SK-N-SH (cell line): ENCODE data around the gene ASB8. TPM values are rescaled to one million over a fixed set of nuclear protein-coding genes. Genes with fewer than 3 reads are reported as not detected.

ENCODE experiments used
- CTCF ChIA-PET: fragments of 300-600, 350-600 bp; formaldehyde crosslinking; extraction: SDS; loops from one replicate; lab custom pipeline; 2021; lab: Yijun Ruan, JAX
- POLR2A ChIA-PET: fragments of 350-600 bp; sonication (Branson Sonifier 250); formaldehyde crosslinking; extraction: SDS; loops from one replicate; lab custom pipeline; 2020; ENCODE audit warnings: antibody characterized with exemption, inconsistent platforms; lab: Yijun Ruan, JAX
- DNase-seq: peaks from one replicate; pipeline ENCODE4 v3.0.0; 2012
- H2AFZ ChIP-seq: fragments of 200-600 bp; sonication (generic); 2 replicates; pipeline ENCODE4 v1.8.1; 2016; ENCODE audit warnings: antibody characterized with exemption, mild to moderate bottlenecking, low read depth
- H3F3A ChIP-seq: fragments of 200-600 bp; sonication (generic); replicated peaks from 2 replicates; pipeline ENCODE3; 2016; ENCODE audit warnings: antibody characterized with exemption, mild to moderate bottlenecking; ENCODE audit not compliant: insufficient read depth
- H3K27ac ChIP-seq, 2 experiments: fragments of 200-500 bp in 1 of 2; fragments of 200-600 bp in 1 of 2; sonication (Bioruptor generic) in 1 of 2; sonication (generic), shearing (Covaris generic) in 1 of 2; 2 replicates each; pipeline versions ENCODE4 v1.5.1 to v1.6.1; 2014 to 2016; ENCODE audit warnings: low read depth in 2 of 2, inconsistent platforms in 1 of 2, low read length in 1 of 2, mild to moderate bottlenecking in 1 of 2, mixed read lengths in 1 of 2
- H3K27me3 ChIP-seq: fragments of 200-600 bp; sonication (generic), shearing (Covaris generic); 2 replicates; pipeline ENCODE4 v1.6.1; 2016; ENCODE audit warnings: mixed run types; ENCODE audit not compliant: insufficient read depth
- H3K36me3 ChIP-seq, 2 experiments: fragments of 200-500 bp in 1 of 2; fragments of 200-600 bp in 1 of 2; sonication (Bioruptor generic) in 1 of 2; sonication (generic) in 1 of 2; replicated peaks in 1 of 2; 2 replicates each; pipeline versions ENCODE3 to v1.5.1; 2014 to 2016; ENCODE audit warnings: low read length in 1 of 2, mild to moderate bottlenecking in 1 of 2; ENCODE audit not compliant: insufficient read depth in 2 of 2, control insufficient read depth in 1 of 2
- H3K4me1 ChIP-seq, 2 experiments: fragments of 200-500 bp in 1 of 2; fragments of 200-600 bp in 1 of 2; sonication (Bioruptor generic) in 1 of 2; sonication (generic), shearing (Covaris generic) in 1 of 2; 2 replicates each; pipeline versions ENCODE4 v1.5.1 to v1.6.1; 2014 to 2016; ENCODE audit warnings: low read depth in 1 of 2, low read length in 1 of 2, mixed run types in 1 of 2; ENCODE audit not compliant: insufficient read depth in 2 of 2, control insufficient read depth in 1 of 2
- H3K4me2 ChIP-seq: fragments of 200-600 bp; sonication (generic), shearing (Covaris generic); 2 replicates; pipeline ENCODE4 v1.6.1; 2017; ENCODE audit warnings: mixed run types
- H3K4me3 ChIP-seq, 2 experiments: fragments of 200-500 bp in 1 of 2; fragments of 200-600 bp in 1 of 2; sonication (Bioruptor generic) in 1 of 2; sonication (generic), shearing (Covaris generic) in 1 of 2; 2 replicates each; pipeline versions ENCODE4 v1.5.1 to v1.8.1; 2014 to 2016; ENCODE audit warnings: low read depth in 2 of 2, inconsistent platforms in 1 of 2, low read length in 1 of 2, mild to moderate bottlenecking in 1 of 2, mixed read lengths in 1 of 2, moderate library complexity in 1 of 2
- H3K79me2 ChIP-seq: fragments of 200-600 bp; sonication (generic); 2 replicates; pipeline ENCODE4 v1.8.1; 2017; ENCODE audit warnings: mild to moderate bottlenecking; ENCODE audit not compliant: insufficient read depth
- H3K9ac ChIP-seq: fragments of 200-600 bp; sonication (generic); 2 replicates; pipeline ENCODE4 v1.6.1; 2017; ENCODE audit warnings: mixed run types
- H3K9me2 ChIP-seq: fragments of 200-600 bp; sonication (generic); 2 replicates; pipeline ENCODE4 v1.6.1; 2017; ENCODE audit warnings: mixed run types
- H3K9me3 ChIP-seq: fragments of 200-600 bp; sonication (generic); 2 replicates; pipeline ENCODE4 v1.6.1; 2017; ENCODE audit warnings: mixed run types, mild to moderate bottlenecking, moderate library complexity
- H4K20me1 ChIP-seq: fragments of 200-600 bp; sonication (generic); 2 replicates; pipeline ENCODE4 v1.6.1; 2017; ENCODE audit warnings: mild to moderate bottlenecking, mixed run types; ENCODE audit not compliant: insufficient read depth
- CHD2 ChIP-seq: fragments of 150-350 bp; IDR thresholded peaks from 2 replicates; pipeline ENCODE4 v1.6.1; 2018; ENCODE audit warnings: low read length; ENCODE audit not compliant: partially characterized antibody
- EZH2phosphoT487 ChIP-seq: fragments of 200-600 bp; sonication (generic); IDR thresholded peaks from 2 replicates; pipeline ENCODE4 v1.6.1; 2017; ENCODE audit warnings: low read depth, mixed run types, mild to moderate bottlenecking, antibody characterized with exemption, moderate library complexity, borderline replicate concordance
- FOXJ3 ChIP-seq: sonication (generic); formaldehyde crosslinking; IDR thresholded peaks from 2 replicates; pipeline ENCODE4 v1.5.1; 2020; ENCODE audit warnings: mild to moderate bottlenecking, missing genetic modification reagents
- GABPA ChIP-seq: IDR thresholded peaks from 2 replicates; pipeline ENCODE4 v1.4.0; 2012; ENCODE audit warnings: low read depth, mild to moderate bottlenecking
- MAX ChIP-seq: IDR thresholded peaks from 2 replicates; pipeline ENCODE4 v1.4.0; 2012; ENCODE audit warnings: low read depth
- MEF2A ChIP-seq: IDR thresholded peaks from 2 replicates; pipeline ENCODE4 v1.4.0; 2012; ENCODE audit warnings: low read depth, borderline replicate concordance
- POLR2AphosphoS5 ChIP-seq: IDR thresholded peaks from 2 replicates; pipeline ENCODE4 v1.6.1; 2012; ENCODE audit warnings: low read depth, low read length
- RAD21 ChIP-seq: IDR thresholded peaks from 2 replicates; pipeline ENCODE4 v1.6.1; 2012; ENCODE audit warnings: mild to moderate bottlenecking, low read length
- RCOR1 ChIP-seq: fragments of 150-350 bp; IDR thresholded peaks from 2 replicates; pipeline ENCODE4 v1.6.1; 2017; ENCODE audit warnings: antibody characterized with exemption, low read length
- REST ChIP-seq: IDR thresholded peaks from 2 replicates; pipeline ENCODE4 v1.6.1; 2012; ENCODE audit warnings: mild to moderate bottlenecking, low read depth, low read length, moderate library complexity
- RXRA ChIP-seq: IDR thresholded peaks from 2 replicates; pipeline ENCODE4 v1.4.0; 2012; ENCODE audit warnings: low read depth, mild to moderate bottlenecking, borderline replicate concordance
- TAF1 ChIP-seq: IDR thresholded peaks from 2 replicates; pipeline ENCODE4 v1.6.1; 2012; ENCODE audit warnings: low read depth, mild to moderate bottlenecking, low read length, moderate library complexity, borderline replicate concordance
- TCF12 ChIP-seq: IDR thresholded peaks from 2 replicates; pipeline ENCODE4 v1.4.0; 2012
- TEAD4 ChIP-seq: IDR thresholded peaks from 2 replicates; pipeline ENCODE4 v1.4.0; 2012; ENCODE audit warnings: mild to moderate bottlenecking, borderline replicate concordance; ENCODE audit not compliant: insufficient read depth
- WGBS: methylation state at CpG from one replicate; pipeline ENCODE4 v1.1.6; 2017; ENCODE audit warnings: low lambda C conversion rate; 5-methylcytosine and 5-hydroxymethylcytosine counted together
- polyA plus RNA-seq, 3 experiments: library from polyadenylated mRNA; depleted of rRNA; stranded (reverse); fragments of >200 nt; gene quantifications; 2 replicates each; pipeline ENCODE4 v1.2.3, GENCODE V29; 2012

The ASB8 gene
- polyA plus RNA-seq, 1 of the 3 experiments (the other 2 are of a cell fraction): 13.8 TPM

- Histone ChIP-seq H3K79me2 (no peaks in the 10 kb centered on the region), H3K27ac (no peak overlapping the region; a peak in 1 of 4 replicates), H3K4me1 (peaks cover 9 to 26% of the 10 kb centered on the region in 2 experiments; a peak in 3 of 4 replicates), H3F3A (no peaks in the 10 kb centered on the region), H3K9me3 (no peaks in the 10 kb centered on the region), H3K4me2 (peak overlapping the region; percentile 83), H3K27me3 (no peaks in the 10 kb centered on the region), H3K9me2 (no peaks in the 10 kb centered on the region), H3K36me3 (no peaks in the 10 kb centered on the region), H3K4me3 (peak overlapping the region; percentile 65 to 90), H3K9ac (peak overlapping the region; percentile 71; the same call in 1 of the 2 replicates), H2AFZ (peak overlapping the region; percentile 86), H4K20me1 (no peaks in the 10 kb centered on the region)
- TF ChIP-seq FOXJ3 (CRISPR knock-in tag): no peak
- TF ChIP-seq MAX: no peak
- no peak for TF ChIP-seq MEF2A
- no peak for TF ChIP-seq RXRA
- no peak for TF ChIP-seq TCF12
- TF ChIP-seq CHD2: no peak
- TF ChIP-seq RCOR1: no peak
- TF ChIP-seq TAF1: no peak
- no peak for TF ChIP-seq GABPA
- TF ChIP-seq TEAD4: no peak
- TF ChIP-seq POLR2AphosphoS5: no peak
- no peak for TF ChIP-seq REST
- no peak for TF ChIP-seq EZH2phosphoT487
- TF ChIP-seq RAD21: no peak
- DNase-seq: peak; percentile 22
- ChIA-PET POLR2A (interaction anchor here (1.5 kb wide), 1 partner anchor 13 kb away, joined by 3 read pairs; no protein-coding TSS in a partner anchor), CTCF (interaction anchor here (0.7 to 8.2 kb wide), 6 partner anchors 11 to 434 kb away, joined by 4 to 90 read pairs (median 6); partner anchors contain the start of gene ASB8)
- WGBS: 69% methylated on average over 16 of the region's 20 CpGs
These were observed 27.2 kb upstream of the ASB8 start for GRCh38 chr12:48184549-48184922.
